Activated CD4-positive, CD25-positive, alpha-beta regulatory T cell (primary cell): ENCODE measurements around the gene THAP7.
"Not testable (repeated sequence)": the region's sequence is repeated elsewhere in the genome, so short reads cannot be mapped to it uniquely, and the experiment has no call there.

Experiments used
- DNase-seq, 4 experiments: peaks; one replicate each; lab custom pipeline; 2025; lab: John Stamatoyannopoulos, UW

The THAP7 gene

DNA sequence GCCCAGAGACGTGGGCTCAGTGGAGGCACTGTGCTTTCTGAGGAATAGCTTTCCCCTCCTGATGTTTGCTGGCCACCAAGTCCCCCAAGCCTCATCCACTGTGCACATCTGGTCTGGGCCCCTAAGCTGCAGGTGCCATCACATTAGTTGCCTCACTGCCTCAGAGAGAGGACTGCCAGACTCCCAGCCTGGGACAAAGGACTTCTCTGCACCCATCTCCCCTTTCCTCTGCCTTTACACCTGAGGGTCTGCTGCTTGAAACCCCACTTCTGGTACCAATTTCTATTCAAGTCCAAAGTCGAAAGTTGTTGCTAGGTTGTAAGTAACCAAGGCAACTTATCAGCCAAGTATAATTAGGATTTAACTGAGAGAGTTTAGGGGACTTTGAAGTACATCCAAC, 23.5 kb downstream of the THAP7 start:
- DNase-seq: no peak

DNA sequence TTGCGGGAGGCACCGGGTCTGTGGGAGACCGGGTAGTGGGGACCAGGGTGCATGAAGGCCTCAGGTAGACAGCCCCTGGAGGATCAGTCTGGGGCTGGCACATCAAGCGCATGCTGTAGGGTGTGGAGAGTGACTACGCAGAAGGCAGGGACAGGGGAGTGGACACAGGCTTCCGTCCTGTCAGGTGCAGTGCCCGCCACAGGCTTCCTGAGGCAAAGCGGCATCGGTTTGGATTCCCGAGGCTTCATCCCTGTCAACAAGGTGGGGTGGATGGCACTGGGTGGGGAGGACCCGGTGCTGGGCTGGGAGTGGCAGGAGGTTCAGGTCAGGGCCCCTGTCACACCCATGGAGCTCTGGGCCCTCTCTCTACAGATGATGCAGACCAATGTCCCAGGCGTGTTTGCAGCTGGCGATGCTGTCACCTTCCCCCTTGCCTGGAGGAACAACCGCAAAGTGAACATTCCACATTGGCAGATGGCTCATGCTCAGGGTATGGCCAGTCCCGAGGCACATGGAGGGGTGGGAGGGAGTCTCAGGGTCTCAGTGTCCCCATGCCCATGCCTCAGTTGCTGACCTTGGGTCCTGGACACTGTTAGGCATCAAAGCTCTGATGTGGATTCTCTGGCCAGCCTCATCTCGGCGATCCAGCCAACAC, 24.3 kb downstream of the THAP7 start:
- DNase-seq: no peak

DNA sequence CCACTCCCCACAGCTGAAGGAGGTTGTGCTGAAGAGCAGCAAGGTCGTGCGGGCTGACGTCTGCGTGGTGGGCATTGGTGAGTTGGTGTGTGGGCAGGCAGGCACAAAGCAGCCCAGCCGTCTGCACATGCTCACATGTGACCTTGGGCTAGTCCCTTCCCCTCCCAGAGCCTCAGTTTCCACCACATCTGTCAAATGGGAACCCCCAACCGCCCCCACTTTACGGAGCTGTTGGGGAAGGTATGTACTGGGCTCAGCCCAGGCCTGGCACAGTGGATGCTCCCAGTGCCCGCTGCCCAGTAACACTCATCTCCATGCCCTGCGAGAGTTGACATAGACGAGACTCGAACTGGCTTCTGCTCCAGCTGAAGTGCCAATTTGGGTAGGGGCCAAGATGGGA, 24.9 kb downstream of the THAP7 start:
- DNase-seq: no peak

DNA sequence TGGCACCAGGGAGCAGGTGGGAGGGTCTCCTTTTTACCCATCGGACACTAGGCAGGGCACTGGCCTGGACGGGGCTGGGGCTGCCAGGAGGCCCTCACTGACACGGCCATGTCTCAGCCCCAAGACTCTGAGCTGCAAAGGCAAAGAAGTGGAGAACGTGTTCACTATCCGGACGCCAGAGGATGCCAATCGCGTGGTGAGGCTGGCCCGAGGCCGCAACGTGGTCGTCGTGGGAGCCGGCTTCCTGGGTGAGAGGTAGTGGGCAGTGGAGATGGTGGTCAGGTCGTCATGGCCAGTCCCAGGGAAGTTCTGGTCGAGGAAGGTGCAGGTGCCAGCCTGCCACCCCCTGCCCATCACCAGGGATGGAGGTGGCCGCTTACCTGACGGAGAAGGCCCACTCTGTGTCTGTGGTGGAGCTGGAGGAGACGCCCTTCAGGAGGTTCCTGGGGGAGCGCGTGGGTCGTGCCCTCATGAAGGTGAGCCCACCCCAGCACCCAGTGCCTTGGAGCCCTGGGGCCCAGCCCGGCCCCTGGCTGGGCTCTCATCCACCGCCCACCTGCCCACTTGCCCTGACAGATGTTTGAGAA, 25.5 kb downstream of the THAP7 start:
- DNase-seq: no peak

DNA sequence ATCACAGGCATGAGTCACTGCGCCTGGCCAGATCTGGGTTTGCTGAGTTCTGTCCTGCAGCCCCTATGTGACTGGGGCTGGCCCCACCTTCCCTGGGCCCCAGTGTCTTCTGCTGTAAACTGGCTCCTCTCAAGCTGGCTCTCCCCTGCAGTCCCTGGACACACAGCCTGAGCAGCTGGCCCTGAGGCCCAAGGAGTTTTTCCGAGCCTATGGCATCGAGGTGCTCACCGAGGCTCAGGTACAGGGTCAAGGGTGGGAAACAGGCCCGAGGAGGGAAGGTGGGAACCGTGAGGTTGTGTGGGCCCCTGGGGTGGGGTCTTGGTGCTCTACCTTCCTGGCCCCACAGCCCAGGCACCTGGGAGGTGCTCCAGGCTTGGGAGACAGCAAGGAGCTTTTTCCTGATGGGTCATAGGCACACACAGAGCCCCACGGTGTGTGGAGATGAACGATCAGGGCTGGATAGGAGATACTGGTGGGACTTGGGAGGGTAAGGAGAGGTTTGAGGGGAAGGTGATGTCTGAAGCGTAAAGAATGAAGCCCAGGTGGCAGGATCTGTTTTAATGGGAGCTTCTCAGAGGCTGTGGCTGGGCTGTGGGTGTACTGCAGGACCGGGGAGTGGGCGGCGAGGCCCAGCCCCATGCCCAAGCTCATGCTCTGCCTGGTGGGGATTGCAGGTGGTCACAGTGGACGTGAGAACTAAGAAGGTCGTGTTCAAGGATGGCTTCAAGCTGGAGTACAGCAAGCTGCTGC, 26.2 kb downstream of the THAP7 start:
- DNase-seq: no peak

DNA sequence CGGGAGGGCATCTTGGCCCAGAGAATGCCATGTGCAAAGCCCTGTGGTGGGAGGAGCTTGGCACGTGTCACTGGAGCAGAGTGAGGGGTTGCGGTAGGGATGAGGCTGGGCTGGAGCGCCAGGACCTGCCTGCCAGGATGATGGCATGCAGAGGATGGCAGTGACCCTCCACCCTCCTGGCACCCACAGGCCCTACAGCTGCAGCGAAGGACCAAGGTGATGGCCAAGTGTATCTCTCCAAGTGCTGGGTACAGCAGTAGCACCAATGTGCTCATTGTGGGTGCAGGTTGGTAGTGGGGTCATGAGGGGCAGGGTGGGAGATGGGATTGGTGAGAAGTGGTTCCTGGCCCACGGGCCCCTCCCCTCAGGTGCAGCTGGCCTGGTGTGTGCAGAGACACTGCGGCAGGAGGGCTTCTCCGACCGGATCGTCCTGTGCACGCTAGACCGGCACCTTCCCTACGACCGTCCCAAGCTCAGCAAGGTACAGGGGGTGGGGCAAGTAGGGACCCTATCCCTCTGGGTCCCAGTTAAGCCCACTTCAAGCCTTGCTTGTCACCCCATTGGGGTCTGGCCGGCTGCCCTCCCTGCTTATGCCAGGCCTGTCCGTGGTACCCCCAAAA, 27.5 kb downstream of the THAP7 start:
- DNase-seq: no peak

DNA sequence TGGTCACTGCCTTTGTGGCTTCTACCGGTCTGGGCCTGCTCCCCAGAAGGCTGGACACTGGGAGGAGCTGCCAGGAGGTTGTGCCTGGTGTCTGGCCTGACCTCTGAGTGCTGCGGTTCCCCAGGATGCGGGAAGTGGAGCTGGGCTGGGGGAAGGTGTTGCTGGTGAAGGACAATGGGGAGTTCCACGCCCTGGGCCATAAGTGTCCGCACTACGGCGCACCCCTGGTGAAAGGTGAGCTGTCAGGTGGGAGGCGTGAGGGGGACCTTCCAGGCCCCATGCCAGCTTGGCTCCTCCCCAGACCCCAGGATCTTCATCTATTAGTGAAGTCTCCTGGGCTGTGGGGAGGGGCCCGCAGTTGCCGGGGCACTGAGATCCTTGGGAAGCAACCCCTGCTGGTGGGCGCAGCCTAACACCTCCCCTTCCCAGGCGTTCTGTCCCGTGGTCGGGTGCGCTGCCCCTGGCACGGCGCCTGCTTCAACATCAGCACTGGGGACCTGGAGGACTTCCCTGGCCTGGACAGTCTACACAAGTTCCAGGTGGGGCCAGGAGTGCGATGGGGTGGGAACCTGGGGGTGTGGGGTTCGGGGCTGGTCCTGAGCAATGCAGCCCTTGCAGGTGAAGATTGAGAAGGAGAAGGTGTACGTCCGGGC, 28.2 kb downstream of the THAP7 start:
- DNase-seq: no peak

DNA sequence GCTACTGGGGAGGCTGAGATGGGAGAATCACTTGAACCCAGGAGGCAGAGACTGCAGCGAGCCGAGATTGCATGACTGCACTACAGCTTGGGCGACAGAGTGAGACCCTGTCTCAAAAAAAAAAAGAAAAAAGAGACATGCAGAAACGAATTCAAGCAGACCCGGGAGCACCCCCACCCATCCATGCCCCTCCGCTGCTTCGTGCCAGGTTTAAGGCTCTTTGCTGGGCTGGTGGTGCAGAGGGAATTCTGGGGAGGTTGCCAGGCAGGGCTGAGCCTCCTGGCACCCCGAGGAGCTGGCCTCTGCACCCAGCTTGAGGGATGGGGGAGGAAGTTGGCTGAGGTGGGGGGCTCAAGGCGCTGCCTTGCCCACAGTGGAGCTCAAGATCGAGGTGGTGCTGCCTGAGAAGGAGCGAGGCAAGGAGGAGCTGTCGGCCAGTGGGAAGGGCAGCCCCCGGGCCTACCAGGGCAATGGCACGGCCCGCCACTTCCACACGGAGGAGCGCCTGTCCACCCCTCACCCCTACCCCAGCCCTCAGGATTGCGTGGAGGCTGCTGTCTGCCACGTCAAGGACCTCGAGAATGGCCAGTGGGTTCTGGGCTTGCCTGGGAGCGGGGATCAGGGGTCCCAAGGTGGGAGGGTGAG, 28.9 kb downstream of the THAP7 start:
- no peak for DNase-seq

DNA sequence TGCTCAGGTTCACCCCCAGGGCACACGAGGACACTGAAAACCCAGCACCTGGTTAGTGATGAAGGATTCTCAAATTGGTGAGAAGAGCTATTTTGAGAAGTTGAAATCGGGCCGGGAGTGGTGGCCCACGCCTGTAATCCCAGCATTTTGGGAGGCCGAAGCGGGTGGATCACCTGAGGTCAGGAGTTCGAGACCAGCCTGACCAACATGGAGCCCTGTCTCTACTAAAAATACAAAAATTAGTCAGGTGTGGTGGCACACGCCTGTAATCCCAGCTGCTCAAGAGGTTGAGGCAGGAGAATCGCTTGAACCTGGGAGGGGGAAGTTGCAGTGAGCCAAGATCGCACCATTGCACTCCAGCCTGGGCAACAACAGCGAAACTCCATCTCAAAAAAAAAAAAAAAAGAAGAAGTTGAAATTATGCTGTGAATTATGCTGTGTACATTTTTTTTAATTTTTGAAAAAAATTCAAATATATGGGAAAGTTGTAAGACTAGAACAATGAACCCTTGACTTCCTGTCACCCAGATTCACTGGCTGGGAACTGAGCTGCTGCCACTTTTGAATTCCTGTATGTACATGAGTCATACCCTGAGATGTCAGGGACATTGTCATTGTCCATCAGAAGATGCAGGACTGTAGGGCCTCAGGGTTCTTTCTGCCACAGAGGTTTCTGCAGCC, 29.8 kb downstream of the THAP7 start:
- DNase-seq: not testable (repeated sequence)

DNA sequence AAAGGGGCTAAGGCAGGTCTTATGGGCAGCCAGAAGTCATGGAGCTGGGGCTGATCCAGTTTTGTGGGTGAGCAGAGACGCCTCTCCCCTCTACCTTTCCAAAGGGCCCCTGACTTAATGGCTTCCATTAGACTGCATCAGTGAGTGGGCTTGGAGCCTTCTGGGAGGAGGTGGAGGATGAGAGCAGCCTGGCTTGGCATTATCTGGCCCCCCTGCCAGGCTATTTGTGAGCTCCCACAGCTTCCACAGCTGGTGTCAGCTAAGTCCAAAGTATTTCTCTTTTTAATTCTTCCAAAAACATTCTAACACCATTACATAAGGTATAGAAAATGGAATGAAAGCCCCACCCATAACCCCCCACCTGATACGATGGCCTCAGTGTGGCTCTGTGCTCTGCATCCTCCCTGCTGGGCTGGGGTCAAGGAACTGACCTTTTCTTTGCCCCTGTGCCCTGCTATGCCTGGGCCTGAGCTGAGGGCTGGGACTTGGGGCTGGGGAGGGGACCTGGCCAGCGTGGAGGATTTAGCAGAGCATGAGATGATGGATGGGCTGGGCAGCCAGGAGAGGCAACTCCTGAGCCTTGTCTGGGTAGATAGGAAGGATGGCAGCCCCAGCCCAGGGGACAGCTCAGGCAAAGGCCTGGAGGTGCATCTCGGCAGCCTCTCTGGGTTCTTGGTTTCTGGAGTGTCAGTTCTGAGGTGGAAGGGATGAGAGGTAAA, 30.8 kb downstream of the THAP7 start:
- no peak for DNase-seq

DNA sequence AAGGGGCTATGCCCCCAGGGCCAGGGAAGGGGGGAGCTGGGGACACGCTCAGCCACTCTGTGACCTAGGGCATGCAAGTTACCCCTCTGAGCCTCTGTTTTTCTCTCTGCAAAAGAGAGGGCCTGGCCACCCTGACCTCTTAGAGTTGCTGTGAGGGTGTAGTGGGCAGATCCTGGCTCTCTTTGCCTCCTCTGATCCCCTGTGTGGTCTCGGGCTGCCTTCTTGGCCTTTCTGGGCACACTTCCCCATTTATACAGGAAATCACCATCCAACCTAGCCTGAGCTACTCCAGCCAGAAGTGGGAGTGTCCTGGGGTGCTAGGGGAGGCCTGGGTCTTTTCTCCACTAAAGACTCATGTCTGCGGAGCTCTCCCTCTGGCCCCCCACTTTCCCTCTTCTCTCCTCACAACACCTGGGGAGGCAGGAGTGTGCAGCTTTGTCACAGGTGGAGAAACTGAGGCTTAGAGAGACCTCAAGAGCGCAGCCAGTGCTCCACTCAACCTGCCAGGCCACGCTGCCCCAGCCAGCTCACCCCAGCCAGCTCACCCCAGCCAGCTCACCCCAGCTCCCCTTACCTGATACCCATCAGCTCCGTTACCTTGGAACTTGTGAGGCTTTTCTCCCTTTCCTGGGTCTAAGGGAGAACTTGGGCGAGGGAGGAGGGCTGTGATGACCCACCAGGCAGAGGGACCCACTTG, 33.5 kb downstream of the THAP7 start:
- no peak for DNase-seq

DNA sequence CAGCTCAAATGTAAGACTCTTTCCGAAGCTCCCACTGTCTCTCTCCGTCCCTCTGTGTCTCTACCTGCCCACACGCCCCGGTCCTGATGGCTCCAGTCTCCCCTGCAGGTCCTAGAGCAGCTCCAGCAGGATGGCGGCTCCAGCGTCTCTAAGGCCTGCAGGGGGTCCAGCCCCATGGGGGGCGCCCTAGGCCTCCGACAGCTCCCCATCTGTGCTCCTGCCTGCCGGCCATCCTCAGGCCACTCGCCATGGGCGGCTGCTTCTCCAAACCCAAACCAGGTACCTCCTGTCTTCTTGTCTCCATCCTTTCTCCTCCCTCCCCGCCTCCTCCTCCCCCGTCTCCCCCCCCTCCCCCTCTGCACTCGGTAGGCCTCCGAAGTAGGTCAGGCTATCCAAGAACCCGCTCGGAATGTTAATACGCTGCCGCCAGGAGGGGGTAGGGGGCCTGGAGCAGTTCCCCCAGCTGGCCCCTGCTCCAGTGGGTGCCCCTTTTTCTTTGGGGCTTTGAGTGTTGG, 34.2 kb downstream of the THAP7 start:
- no peak for DNase-seq

DNA sequence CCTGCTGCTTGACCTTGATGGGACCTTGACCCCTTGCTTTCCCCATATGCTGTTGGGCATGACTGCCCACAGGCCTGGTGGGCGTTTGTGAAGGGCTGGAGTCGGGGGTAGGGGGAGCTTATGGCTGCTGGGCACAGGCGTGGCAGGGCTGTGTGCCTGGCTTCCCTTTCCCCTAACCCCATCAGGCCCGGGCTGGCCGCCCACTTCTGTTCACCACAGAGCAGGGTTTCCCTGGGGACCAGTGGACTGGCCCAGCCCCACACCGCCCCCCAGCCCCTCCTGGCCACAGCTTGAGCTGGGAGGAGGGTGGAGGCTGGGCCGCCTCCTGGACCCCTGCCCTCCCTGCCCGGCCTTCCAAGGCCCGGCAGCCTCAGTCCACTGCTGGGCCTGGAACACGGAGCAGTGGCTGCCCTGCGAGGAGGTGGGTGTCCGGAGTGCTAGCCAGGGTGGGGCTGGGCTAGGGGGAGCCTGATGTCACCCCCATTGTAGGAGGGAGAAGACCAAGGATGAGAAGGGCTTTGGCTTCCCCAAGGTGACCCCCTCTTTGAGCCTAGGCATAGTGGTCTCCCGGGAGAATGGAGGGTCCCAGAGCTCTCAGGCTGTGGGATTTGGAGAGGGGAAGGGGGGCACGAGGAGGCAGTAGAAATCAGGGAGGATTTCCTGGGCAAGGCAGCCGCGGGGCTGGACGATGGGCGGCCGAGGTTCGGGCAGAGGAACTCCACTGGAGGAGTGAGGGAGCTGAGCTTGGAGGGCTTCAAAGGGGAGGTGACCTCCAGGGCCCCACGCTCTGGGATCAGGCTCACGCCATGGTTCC, 34.8 kb downstream of the THAP7 start, which contains the start of gene AIFM3:
AIFM3 (plus strand) TSS at position 373 of the 814 bp plus-strand sequence. CDS start 690 bp downstream, outside the sequence.
- no peak for DNase-seq

DNA sequence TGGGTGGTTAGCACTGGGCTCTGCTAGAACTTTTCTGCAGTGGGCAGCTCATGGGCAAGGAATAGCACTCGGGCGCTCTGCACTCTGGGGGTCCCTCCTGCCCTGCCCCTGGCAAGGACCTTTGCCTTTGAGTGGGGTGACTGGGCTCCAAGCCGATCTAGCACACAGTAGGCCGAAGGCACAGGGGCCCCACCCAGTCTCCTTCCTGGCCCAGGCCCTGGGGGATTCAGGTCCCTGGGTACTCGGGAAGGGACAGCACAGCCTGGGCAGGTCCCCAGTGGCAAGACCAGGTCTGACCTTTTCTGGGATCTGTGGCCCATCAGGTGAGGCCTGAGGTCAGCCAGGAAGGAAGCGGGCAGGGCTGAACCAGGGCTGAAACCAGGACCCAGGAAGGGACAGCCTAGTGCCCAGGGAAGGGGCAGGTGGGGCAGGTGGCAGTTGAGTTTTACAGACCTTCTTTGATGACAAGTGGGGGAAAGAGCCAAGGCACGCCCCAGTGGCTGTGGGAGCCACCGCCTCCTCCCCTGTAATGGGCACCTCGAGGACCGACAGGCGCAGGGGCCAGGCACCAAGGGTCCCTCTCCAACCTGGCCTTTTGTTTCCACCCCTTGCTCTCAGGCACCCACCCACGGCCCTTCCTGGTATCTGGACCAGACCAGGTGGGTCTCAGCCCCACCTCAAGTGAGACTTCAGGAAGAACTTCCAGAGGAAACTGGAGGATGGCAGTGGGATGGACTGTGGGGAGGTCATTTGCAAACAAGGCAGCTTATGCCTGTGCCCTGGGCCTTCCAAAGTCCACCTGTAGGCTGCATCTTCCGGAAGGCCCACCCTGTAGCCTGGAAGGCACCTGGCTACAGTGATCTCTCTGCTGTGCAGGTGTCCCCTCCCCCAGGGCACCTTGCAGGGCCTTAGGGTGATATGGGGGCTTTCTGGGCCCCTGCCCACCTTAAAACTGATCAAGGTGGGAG, 35.7 kb downstream of the THAP7 start:
- DNase-seq: no peak

DNA sequence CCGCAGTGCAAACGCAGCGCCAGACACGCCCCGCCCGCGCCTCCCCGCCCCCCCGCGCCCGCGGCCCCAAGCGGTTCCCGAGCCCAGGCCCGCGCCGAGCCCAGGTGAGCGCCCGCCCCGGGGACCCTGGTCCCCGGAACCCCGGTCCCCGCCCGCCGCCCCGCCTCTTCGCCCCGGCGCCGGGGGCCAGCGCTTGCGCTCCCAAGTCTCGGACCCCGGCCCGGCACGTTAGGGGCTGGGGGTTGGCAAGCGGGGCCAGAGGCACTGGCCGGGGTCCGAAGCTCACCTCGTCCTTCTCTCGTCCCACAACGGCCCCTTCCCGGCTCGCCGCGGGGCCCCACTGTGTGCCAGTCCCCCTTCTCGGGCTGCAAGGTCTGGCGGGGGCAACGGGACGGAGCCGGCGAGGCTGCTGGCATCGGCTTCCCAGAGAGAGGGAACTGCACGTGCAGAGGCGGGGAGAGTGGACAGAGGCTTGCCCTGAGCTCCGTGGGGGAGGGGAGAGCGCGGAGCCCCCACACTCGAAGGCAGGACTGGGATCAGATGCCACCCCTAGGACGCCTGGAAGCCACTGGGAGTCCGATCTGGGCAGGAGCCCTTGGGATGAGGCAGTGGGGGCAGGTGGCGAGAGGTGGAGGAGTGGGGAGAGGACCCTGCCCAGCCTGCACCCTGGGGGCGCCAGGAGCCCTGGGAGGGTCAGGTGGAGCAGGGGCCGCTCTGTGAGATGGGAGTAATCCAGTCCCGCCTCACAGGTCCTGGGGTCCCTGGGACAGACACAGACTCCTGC, 36.6 kb downstream of the THAP7 start:
- no peak for DNase-seq

DNA sequence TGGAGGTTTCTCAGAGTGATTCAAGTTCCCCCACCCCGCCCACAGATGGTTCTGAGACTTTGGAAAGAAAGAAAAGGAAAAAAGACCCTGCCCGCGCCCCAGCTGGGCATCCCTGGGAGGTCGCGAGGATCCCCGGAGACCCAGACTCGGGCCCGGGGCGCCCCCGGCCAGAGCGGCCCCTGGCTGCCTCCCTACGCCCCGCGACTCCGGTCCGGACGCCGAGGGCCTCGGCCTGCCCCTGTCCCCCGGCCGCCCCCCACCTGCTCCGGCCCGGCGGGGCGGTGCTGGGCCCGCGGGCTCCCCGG, 37.2 kb downstream of the THAP7 start:
- DNase-seq: no peak
